ENCODE results near the gene MCRS1.

DNA sequence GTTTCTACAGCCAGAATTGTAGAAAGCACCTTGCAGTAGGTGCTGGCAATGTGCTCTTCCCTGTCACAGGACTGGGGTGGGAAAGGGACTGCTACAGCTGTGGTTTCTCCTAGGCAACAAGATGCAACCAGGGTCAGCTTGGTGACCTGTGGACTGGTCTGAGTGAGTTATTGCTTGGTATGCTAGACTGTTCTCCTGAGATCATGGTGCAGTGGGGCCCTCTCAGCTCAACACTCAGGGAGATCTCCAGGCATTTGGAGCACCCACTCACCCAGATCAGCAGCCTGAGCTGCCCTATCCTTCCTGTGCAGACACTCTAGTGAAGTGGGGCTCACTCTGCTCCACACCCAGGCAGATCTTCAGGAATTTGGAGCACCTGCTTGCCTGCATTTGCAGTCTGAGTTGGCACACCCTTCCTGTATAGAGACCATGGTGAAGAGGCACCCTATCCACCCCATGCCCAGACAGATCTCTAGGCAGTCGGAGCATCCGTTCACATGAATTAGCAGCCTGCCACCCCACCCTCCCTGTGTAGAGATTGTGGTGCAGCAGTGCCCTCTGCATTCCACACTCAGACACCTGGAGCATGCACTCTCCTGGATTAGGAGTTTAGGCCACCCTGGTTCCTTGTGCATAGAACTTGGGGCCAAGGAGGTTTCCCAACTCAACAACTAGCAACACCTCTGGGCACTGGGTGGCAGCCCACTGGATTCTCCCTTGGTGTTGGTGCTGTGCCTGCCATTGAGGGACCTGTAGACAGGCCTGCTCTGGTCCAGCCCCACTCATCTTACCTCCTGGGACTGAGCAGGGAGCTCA, 41.3 kb upstream of the MCRS1 start:
- TF ChIP-seq CTCF (IDR thresholded peaks at IDR 0.05; ENCODE audit: low read depth, low read length, poor library complexity, severe bottlenecking): no peak
- no peak for TF ChIP-seq EZH2phosphoT487 (IDR thresholded peaks at IDR 0.05; ENCODE audit: borderline replicate concordance, low read length)

All from DOHH2 (cell line).